ENCODE results near the gene KIAA0825.

Gene KIAA0825

DNA sequence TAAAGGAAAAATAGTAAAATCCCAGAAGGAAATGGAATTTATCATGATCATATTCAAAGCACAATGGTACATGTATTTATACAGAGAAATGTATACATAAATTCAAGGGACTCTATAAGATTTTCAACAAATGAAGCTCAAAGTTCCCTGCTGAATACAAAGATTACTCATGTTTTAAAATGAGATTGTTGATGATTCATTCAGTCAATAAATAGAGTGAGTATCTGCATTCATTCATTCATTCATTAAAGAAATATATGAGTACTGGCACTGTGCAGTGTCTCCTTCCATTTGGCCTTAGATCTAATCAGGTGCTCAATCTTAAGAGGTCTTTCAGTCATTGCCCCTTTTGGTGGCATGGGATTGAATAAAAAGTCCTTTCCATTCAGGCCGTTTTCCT, 310.0 kb downstream of the KIAA0825 start:
- no peaks in the 10 kb centered on the region for H3K4me1 ChIP-seq (ENCODE audit: control insufficient read depth, insufficient read depth, low read length)
- H3K9ac ChIP-seq (ENCODE audit: low read length): no peak overlapping the region
- no peak overlapping the region for H3K4me3 ChIP-seq (ENCODE audit: low read length)
- no peaks in the 10 kb centered on the region for H3K27me3 ChIP-seq (ENCODE audit: control insufficient read depth, insufficient read depth, low read length)
- no peaks in the 10 kb centered on the region for H3K36me3 ChIP-seq (ENCODE audit: control insufficient read depth, insufficient read depth, low read length)
- H3K27ac ChIP-seq (ENCODE audit: low read depth, low read length): no peak overlapping the region

- Histone ChIP-seq H3K4me3 (ENCODE audit: low read length) (no peak overlapping the region), H3K36me3 (ENCODE audit: control insufficient read depth, insufficient read depth, low read length) (no peaks in the 10 kb centered on the region), H3K4me1 (ENCODE audit: control insufficient read depth, insufficient read depth, low read length) (no peaks in the 10 kb centered on the region), H3K27ac (ENCODE audit: low read depth, low read length) (no peak overlapping the region), H3K27me3 (ENCODE audit: control insufficient read depth, insufficient read depth, low read length) (no peaks in the 10 kb centered on the region), H3K9ac (ENCODE audit: low read length) (no peak overlapping the region)
These were observed 314.3 kb downstream of the KIAA0825 start for GRCh38 chr5:94304146-94304545.

GRCh38 chr5:94288937-94289336, 329.5 kb downstream of the KIAA0825 start:
- no peaks in the 10 kb centered on the region for H3K36me3 ChIP-seq (ENCODE audit: control insufficient read depth, insufficient read depth, low read length)
- no peak overlapping the region for H3K9ac ChIP-seq (ENCODE audit: low read length)

GRCh38 chr5:94285984-94286383, 332.4 kb downstream of the KIAA0825 start:
- H3K4me3 ChIP-seq (ENCODE audit: low read length): no peak overlapping the region
- no peak overlapping the region for H3K27ac ChIP-seq (ENCODE audit: low read depth, low read length)
- H3K9ac ChIP-seq (ENCODE audit: low read length): no peak overlapping the region
- peaks cover 3% of the 10 kb centered on the region for H3K4me1 ChIP-seq (ENCODE audit: control insufficient read depth, insufficient read depth, low read length)
- no peaks in the 10 kb centered on the region for H3K27me3 ChIP-seq (ENCODE audit: control insufficient read depth, insufficient read depth, low read length)
- H3K36me3 ChIP-seq (ENCODE audit: control insufficient read depth, insufficient read depth, low read length): no peaks in the 10 kb centered on the region

More at GRCh38 chr5:94288937-94289336, 329.5 kb downstream of the KIAA0825 start:
- Histone ChIP-seq H3K4me3 (ENCODE audit: low read length) (no peak overlapping the region), H3K27me3 (ENCODE audit: control insufficient read depth, insufficient read depth, low read length) (no peaks in the 10 kb centered on the region), H3K4me1 (ENCODE audit: control insufficient read depth, insufficient read depth, low read length) (peaks cover 3% of the 10 kb centered on the region), H3K27ac (ENCODE audit: low read depth, low read length) (no peak overlapping the region)

- H3K4me1 ChIP-seq (ENCODE audit: control insufficient read depth, insufficient read depth, low read length): no peaks in the 10 kb centered on the region
- no peak overlapping the region for H3K9ac ChIP-seq (ENCODE audit: low read length)
- no peaks in the 10 kb centered on the region for H3K36me3 ChIP-seq (ENCODE audit: control insufficient read depth, insufficient read depth, low read length)
- no peak overlapping the region for H3K27ac ChIP-seq (ENCODE audit: low read depth, low read length)
- no peaks in the 10 kb centered on the region for H3K27me3 ChIP-seq (ENCODE audit: control insufficient read depth, insufficient read depth, low read length)
- no peak overlapping the region for H3K4me3 ChIP-seq (ENCODE audit: low read length)
These were observed 335.3 kb downstream of the KIAA0825 start for GRCh38 chr5:94283093-94283492.

DNA sequence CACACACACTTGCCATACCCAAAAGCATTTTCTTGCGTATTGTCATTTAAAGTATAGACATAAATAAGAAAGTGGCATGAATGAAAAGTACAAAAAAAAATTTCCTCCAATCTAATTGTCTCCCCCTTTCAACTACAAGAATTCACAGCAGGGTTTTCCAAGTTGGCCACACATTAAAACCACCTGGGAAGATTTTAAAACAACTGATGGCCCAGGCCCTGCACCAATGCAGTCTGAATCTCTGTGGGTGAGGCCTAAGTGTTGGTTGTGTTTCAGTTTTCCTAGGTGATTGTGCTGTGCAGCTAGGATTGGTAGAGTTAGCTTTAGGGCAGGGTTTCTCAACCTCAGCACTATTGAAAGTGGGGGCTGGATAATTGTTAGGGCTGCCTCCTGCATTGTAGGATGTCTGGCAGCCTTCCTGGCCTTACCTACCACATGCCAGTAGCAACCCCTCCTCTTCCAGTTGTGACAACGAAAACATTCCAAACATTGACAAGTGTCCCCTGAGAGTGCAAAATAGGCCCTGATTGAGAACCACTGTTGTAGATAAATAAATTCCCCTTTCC, 337.1 kb downstream of the KIAA0825 start:
- Histone ChIP-seq H3K27ac (ENCODE audit: low read depth, low read length) (no peak overlapping the region), H3K4me3 (ENCODE audit: low read length) (no peak overlapping the region), H3K4me1 (ENCODE audit: control insufficient read depth, insufficient read depth, low read length) (no peaks in the 10 kb centered on the region), H3K9ac (ENCODE audit: low read length) (no peak overlapping the region), H3K27me3 (ENCODE audit: control insufficient read depth, insufficient read depth, low read length) (no peaks in the 10 kb centered on the region), H3K36me3 (ENCODE audit: control insufficient read depth, insufficient read depth, low read length) (no peaks in the 10 kb centered on the region)

GRCh38 chr5:94276751-94277150, 341.7 kb downstream of the KIAA0825 start:
- Histone ChIP-seq H3K27ac (ENCODE audit: low read depth, low read length) (no peak overlapping the region), H3K27me3 (ENCODE audit: control insufficient read depth, insufficient read depth, low read length) (no peaks in the 10 kb centered on the region), H3K4me1 (ENCODE audit: control insufficient read depth, insufficient read depth, low read length) (no peaks in the 10 kb centered on the region), H3K36me3 (ENCODE audit: control insufficient read depth, insufficient read depth, low read length) (no peaks in the 10 kb centered on the region), H3K4me3 (ENCODE audit: low read length) (no peak overlapping the region), H3K9ac (ENCODE audit: low read length) (no peak overlapping the region)

- Histone ChIP-seq H3K27ac (ENCODE audit: low read depth, low read length) (no peak overlapping the region), H3K27me3 (ENCODE audit: control insufficient read depth, insufficient read depth, low read length) (no peaks in the 10 kb centered on the region), H3K36me3 (ENCODE audit: control insufficient read depth, insufficient read depth, low read length) (no peaks in the 10 kb centered on the region), H3K4me3 (ENCODE audit: low read length) (no peak overlapping the region), H3K4me1 (ENCODE audit: control insufficient read depth, insufficient read depth, low read length) (no peaks in the 10 kb centered on the region), H3K9ac (ENCODE audit: low read length) (no peak overlapping the region)
These were observed 342.4 kb downstream of the KIAA0825 start for GRCh38 chr5:94276048-94276447.

GRCh38 chr5:94274707-94275106, 343.7 kb downstream of the KIAA0825 start:
- H3K27ac ChIP-seq (ENCODE audit: low read depth, low read length): no peak overlapping the region
- no peak overlapping the region for H3K4me3 ChIP-seq (ENCODE audit: low read length)
- H3K36me3 ChIP-seq (ENCODE audit: control insufficient read depth, insufficient read depth, low read length): no peaks in the 10 kb centered on the region
- no peaks in the 10 kb centered on the region for H3K27me3 ChIP-seq (ENCODE audit: control insufficient read depth, insufficient read depth, low read length)
- no peaks in the 10 kb centered on the region for H3K4me1 ChIP-seq (ENCODE audit: control insufficient read depth, insufficient read depth, low read length)
- H3K9ac ChIP-seq (ENCODE audit: low read length): no peak overlapping the region

DNA sequence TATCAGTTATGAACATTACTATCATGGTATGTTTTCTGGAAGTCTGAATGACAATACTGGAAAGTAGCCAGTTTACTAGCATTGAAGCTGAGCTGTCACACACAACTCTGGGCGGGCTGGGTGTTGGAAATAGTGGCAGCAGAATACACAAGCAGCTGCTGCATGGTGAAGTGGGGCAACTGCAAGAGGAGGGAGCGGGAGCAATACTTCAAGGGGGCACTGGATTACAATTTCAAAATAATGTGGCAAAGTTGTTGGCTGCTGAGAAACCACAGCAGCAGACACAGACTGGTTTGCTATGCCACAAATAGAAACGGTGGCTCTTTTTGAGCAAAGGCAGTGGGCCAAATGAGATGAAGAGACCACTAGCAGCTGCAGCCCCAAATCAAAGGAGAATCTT, 350.2 kb downstream of the KIAA0825 start:
- H3K27ac ChIP-seq (ENCODE audit: low read depth, low read length): no peak overlapping the region
- no peak overlapping the region for H3K4me3 ChIP-seq (ENCODE audit: low read length)
- no peak overlapping the region for H3K9ac ChIP-seq (ENCODE audit: low read length)
- H3K36me3 ChIP-seq (ENCODE audit: control insufficient read depth, insufficient read depth, low read length): no peaks in the 10 kb centered on the region
- H3K27me3 ChIP-seq (ENCODE audit: control insufficient read depth, insufficient read depth, low read length): no peaks in the 10 kb centered on the region
- H3K4me1 ChIP-seq (ENCODE audit: control insufficient read depth, insufficient read depth, low read length): no peaks in the 10 kb centered on the region

DNA sequence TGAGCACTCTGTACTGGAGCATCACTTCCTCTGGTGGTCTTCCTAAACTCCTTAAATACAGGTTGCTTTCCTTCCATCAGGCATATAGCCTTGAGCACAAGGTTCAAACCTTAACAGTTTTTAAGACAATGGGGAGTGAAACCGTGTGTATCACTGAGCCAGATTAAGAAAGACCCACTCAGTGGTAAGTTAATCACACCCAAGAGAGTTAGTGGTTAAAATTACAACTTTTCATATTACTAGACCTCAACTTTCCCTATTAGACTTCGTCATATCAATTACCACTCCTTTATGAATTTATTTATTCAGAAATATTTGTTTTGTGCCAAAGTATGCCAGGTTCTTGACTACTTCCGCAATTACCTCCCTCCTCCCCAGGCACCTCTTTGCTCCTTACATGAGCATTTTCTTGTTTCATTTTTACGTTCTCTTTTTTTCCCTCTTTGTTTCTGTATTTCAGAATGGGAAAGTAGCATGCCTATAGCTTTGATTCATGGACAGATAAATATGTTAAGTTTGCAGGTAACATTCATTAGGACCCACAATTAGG, 351.0 kb downstream of the KIAA0825 start:
- Histone ChIP-seq H3K27me3 (ENCODE audit: control insufficient read depth, insufficient read depth, low read length) (no peaks in the 10 kb centered on the region), H3K27ac (ENCODE audit: low read depth, low read length) (no peak overlapping the region), H3K4me3 (ENCODE audit: low read length) (no peak overlapping the region), H3K36me3 (ENCODE audit: control insufficient read depth, insufficient read depth, low read length) (no peaks in the 10 kb centered on the region), H3K4me1 (ENCODE audit: control insufficient read depth, insufficient read depth, low read length) (no peaks in the 10 kb centered on the region), H3K9ac (ENCODE audit: low read length) (no peak overlapping the region)

- Histone ChIP-seq H3K27ac (ENCODE audit: low read depth, low read length) (no peak overlapping the region), H3K4me1 (ENCODE audit: control insufficient read depth, insufficient read depth, low read length) (no peaks in the 10 kb centered on the region), H3K36me3 (ENCODE audit: control insufficient read depth, insufficient read depth, low read length) (no peaks in the 10 kb centered on the region), H3K4me3 (ENCODE audit: low read length) (no peak overlapping the region), H3K9ac (ENCODE audit: low read length) (no peak overlapping the region), H3K27me3 (ENCODE audit: control insufficient read depth, insufficient read depth, low read length) (no peaks in the 10 kb centered on the region)
These were observed 352.2 kb downstream of the KIAA0825 start for GRCh38 chr5:94266170-94266569.

GRCh38 chr5:94263068-94263467, 355.3 kb downstream of the KIAA0825 start:
- H3K27me3 ChIP-seq (ENCODE audit: control insufficient read depth, insufficient read depth, low read length): no peaks in the 10 kb centered on the region
- no peaks in the 10 kb centered on the region for H3K4me1 ChIP-seq (ENCODE audit: control insufficient read depth, insufficient read depth, low read length)
- no peak overlapping the region for H3K4me3 ChIP-seq (ENCODE audit: low read length)
- H3K36me3 ChIP-seq (ENCODE audit: control insufficient read depth, insufficient read depth, low read length): no peaks in the 10 kb centered on the region
- no peak overlapping the region for H3K9ac ChIP-seq (ENCODE audit: low read length)
- no peak overlapping the region for H3K27ac ChIP-seq (ENCODE audit: low read depth, low read length)

All from rectal smooth muscle tissue (tissue), 1 donor.